Liver (tissue), 3 donors: Measurements from ENCODE around the gene PCDHGC5.

Experiments
- EGR1 ChIP-seq, 2 donors: IDR thresholded peaks; 2 replicates each; pipeline ENCODE4 v1.6.1; 2016 to 2018; ENCODE audit warnings: antibody characterized with exemption in 2 of 2, low read depth in 2 of 2
- HNF4A ChIP-seq, 2 donors: conservative IDR thresholded peaks; 2 replicates each; pipeline ENCODE4 v1.6.1; 2016; ENCODE audit warnings: antibody characterized with exemption in 2 of 2, mild to moderate bottlenecking in 2 of 2
- JUND ChIP-seq, 2 donors: IDR thresholded peaks; 2 replicates each; pipeline ENCODE4 v1.6.1; 2016; ENCODE audit warnings: antibody characterized with exemption in 2 of 2
- RAD21 ChIP-seq, 2 donors: IDR thresholded peaks; 2 replicates each; pipeline ENCODE4 v1.6.1; 2016; ENCODE audit warnings: antibody characterized with exemption in 2 of 2, mild to moderate bottlenecking in 2 of 2
- SP1 ChIP-seq: IDR thresholded peaks from 2 replicates; pipeline ENCODE4 v1.6.1; 2018; ENCODE audit warnings: antibody characterized with exemption, mild to moderate bottlenecking
- TAF1 ChIP-seq: conservative IDR thresholded peaks from 2 replicates; pipeline ENCODE4 v1.6.1; 2016; ENCODE audit warnings: antibody characterized with exemption, mild to moderate bottlenecking
- YY1 ChIP-seq: IDR thresholded peaks from 2 replicates; pipeline ENCODE4 v1.6.1; 2016; ENCODE audit warnings: antibody characterized with exemption, mild to moderate bottlenecking
- TF ChIP-seq, protein P1 (sequence below): fragments of 150-350 bp; IDR thresholded peaks from 2 replicates; pipeline ENCODE4 v1.5.1; 2017; ENCODE audit warnings: improper control_type of control experiment, low read depth, low read length; ENCODE audit not compliant: missing input control
- TF ChIP-seq, protein P2 (sequence below): IDR thresholded peaks from 2 replicates; pipeline ENCODE4 v1.6.1; 2016; ENCODE audit warnings: antibody characterized with exemption
- TF ChIP-seq, protein P3 (sequence below): IDR thresholded peaks from 2 replicates; pipeline ENCODE4 v1.6.1; 2016; ENCODE audit warnings: antibody characterized with exemption, mild to moderate bottlenecking
- TF ChIP-seq, protein P4 (sequence below): IDR thresholded peaks from 2 replicates; pipeline ENCODE4 v1.6.1; 2016; ENCODE audit warnings: antibody characterized with exemption
- donor health status: healthy.
- donor health status: healthy.

GRCh38 chr5:141508798-141509611, 20.1 kb downstream of the PCDHGC5 start:
- TF ChIP-seq HNF4A (conservative IDR thresholded peaks at IDR 0.05) (no peak), YY1 (no peak), JUND (IDR thresholded peaks at IDR 0.05) (no peak), TAF1 (no peak), EGR1 (IDR thresholded peaks at IDR 0.05; ENCODE audit: low read depth in 2 of 2) (no peak), RAD21 (IDR thresholded peaks at IDR 0.05) (no peak), SP1 (no peak)
- TF ChIP-seq, protein P1, sequence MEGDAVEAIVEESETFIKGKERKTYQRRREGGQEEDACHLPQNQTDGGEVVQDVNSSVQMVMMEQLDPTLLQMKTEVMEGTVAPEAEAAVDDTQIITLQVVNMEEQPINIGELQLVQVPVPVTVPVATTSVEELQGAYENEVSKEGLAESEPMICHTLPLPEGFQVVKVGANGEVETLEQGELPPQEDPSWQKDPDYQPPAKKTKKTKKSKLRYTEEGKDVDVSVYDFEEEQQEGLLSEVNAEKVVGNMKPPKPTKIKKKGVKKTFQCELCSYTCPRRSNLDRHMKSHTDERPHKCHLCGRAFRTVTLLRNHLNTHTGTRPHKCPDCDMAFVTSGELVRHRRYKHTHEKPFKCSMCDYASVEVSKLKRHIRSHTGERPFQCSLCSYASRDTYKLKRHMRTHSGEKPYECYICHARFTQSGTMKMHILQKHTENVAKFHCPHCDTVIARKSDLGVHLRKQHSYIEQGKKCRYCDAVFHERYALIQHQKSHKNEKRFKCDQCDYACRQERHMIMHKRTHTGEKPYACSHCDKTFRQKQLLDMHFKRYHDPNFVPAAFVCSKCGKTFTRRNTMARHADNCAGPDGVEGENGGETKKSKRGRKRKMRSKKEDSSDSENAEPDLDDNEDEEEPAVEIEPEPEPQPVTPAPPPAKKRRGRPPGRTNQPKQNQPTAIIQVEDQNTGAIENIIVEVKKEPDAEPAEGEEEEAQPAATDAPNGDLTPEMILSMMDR: no peak
- TF ChIP-seq, protein P2, sequence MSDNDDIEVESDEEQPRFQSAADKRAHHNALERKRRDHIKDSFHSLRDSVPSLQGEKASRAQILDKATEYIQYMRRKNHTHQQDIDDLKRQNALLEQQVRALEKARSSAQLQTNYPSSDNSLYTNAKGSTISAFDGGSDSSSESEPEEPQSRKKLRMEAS: no peak
- TF ChIP-seq, protein P3, sequence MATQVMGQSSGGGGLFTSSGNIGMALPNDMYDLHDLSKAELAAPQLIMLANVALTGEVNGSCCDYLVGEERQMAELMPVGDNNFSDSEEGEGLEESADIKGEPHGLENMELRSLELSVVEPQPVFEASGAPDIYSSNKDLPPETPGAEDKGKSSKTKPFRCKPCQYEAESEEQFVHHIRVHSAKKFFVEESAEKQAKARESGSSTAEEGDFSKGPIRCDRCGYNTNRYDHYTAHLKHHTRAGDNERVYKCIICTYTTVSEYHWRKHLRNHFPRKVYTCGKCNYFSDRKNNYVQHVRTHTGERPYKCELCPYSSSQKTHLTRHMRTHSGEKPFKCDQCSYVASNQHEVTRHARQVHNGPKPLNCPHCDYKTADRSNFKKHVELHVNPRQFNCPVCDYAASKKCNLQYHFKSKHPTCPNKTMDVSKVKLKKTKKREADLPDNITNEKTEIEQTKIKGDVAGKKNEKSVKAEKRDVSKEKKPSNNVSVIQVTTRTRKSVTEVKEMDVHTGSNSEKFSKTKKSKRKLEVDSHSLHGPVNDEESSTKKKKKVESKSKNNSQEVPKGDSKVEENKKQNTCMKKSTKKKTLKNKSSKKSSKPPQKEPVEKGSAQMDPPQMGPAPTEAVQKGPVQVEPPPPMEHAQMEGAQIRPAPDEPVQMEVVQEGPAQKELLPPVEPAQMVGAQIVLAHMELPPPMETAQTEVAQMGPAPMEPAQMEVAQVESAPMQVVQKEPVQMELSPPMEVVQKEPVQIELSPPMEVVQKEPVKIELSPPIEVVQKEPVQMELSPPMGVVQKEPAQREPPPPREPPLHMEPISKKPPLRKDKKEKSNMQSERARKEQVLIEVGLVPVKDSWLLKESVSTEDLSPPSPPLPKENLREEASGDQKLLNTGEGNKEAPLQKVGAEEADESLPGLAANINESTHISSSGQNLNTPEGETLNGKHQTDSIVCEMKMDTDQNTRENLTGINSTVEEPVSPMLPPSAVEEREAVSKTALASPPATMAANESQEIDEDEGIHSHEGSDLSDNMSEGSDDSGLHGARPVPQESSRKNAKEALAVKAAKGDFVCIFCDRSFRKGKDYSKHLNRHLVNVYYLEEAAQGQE: no peak
- TF ChIP-seq, protein P4, sequence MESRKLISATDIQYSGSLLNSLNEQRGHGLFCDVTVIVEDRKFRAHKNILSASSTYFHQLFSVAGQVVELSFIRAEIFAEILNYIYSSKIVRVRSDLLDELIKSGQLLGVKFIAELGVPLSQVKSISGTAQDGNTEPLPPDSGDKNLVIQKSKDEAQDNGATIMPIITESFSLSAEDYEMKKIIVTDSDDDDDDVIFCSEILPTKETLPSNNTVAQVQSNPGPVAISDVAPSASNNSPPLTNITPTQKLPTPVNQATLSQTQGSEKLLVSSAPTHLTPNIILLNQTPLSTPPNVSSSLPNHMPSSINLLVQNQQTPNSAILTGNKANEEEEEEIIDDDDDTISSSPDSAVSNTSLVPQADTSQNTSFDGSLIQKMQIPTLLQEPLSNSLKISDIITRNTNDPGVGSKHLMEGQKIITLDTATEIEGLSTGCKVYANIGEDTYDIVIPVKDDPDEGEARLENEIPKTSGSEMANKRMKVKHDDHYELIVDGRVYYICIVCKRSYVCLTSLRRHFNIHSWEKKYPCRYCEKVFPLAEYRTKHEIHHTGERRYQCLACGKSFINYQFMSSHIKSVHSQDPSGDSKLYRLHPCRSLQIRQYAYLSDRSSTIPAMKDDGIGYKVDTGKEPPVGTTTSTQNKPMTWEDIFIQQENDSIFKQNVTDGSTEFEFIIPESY: no peak
